Neural cell (in vitro differentiated cells): ENCODE results near the gene AGPAT2. TPM values are rescaled to one million over a fixed set of nuclear protein-coding genes. Genes with fewer than 3 reads are reported as not detected.

Experiments
- H2AFZ ChIP-seq: fragments of 200-600, 300-800 bp; sonication (generic), shearing (Covaris generic); 2 replicates; pipeline ENCODE4 v1.6.0; 2014; ENCODE audit warnings: low read depth, mild to moderate bottlenecking, antibody characterized with exemption, low read length, moderate library complexity
- H3F3A ChIP-seq: fragments of 200-600 bp; shearing (Covaris generic); 2 replicates; pipeline ENCODE4 v1.6.1; 2016; ENCODE audit warnings: mild to moderate bottlenecking, moderate library complexity, mixed read lengths, antibody characterized with exemption, low read length; ENCODE audit not compliant: insufficient read depth, poor library complexity, severe bottlenecking
- H3K27ac ChIP-seq: fragments of 200-600, 300-800 bp; sonication (generic), shearing (Covaris generic); 2 replicates; pipeline ENCODE4 v1.5.1; 2014; ENCODE audit warnings: mild to moderate bottlenecking, low read length, moderate library complexity
- H3K27me3 ChIP-seq: fragments of 300-800, 200-600 bp; sonication (generic), shearing (Covaris generic); 2 replicates; pipeline ENCODE4 v1.6.0; 2014; ENCODE audit warnings: mild to moderate bottlenecking, low read depth, low read length, moderate library complexity; ENCODE audit not compliant: insufficient read depth
- H3K36me3 ChIP-seq: fragments of 300-800, 200-600 bp; sonication (generic), shearing (Covaris generic); 2 replicates; pipeline ENCODE4 v1.5.1; 2014; ENCODE audit warnings: mild to moderate bottlenecking, antibody characterized with exemption, low read length, moderate library complexity; ENCODE audit not compliant: insufficient read depth
- H3K4me2 ChIP-seq: fragments of 300-800, 200-600 bp; sonication (generic), shearing (Covaris generic); 2 replicates; pipeline ENCODE4 v1.6.0; 2014; ENCODE audit warnings: mild to moderate bottlenecking, low read length
- H3K4me3 ChIP-seq: fragments of 300-800, 200-600 bp; sonication (generic), shearing (Covaris generic); 2 replicates; pipeline ENCODE4 v1.5.1; 2014; ENCODE audit warnings: mild to moderate bottlenecking, low read length, moderate library complexity
- H3K79me2 ChIP-seq: fragments of 200-600 bp; shearing (Covaris generic); replicated peaks from 2 replicates; pipeline ENCODE4 v1.6.0; 2014; ENCODE audit warnings: mild to moderate bottlenecking, low read length, moderate library complexity; ENCODE audit not compliant: insufficient read depth
- H3K9ac ChIP-seq: fragments of 300-800, 200-600 bp; sonication (generic), shearing (Covaris generic); 2 replicates; pipeline ENCODE4 v1.6.1; 2016; ENCODE audit warnings: mild to moderate bottlenecking, low read length, mixed read lengths
- H3K9me2 ChIP-seq: fragments of 200-600 bp; shearing (Covaris generic); 2 replicates; pipeline ENCODE4 v1.6.1; 2016; ENCODE audit warnings: mild to moderate bottlenecking, low read length, mixed read lengths; ENCODE audit not compliant: insufficient read depth
- H3K9me3 ChIP-seq: fragments of 200-600, 300-800 bp; sonication (generic), shearing (Covaris generic); 2 replicates; pipeline ENCODE4 v1.6.1; 2016; ENCODE audit warnings: mild to moderate bottlenecking, mixed run types, low read length, moderate library complexity, mixed read lengths
- H4K20me1 ChIP-seq: fragments of 200-600 bp; shearing (Covaris generic); 2 replicates; pipeline ENCODE4 v1.6.1; 2016; ENCODE audit warnings: mild to moderate bottlenecking, mixed run types; ENCODE audit not compliant: insufficient read depth
- CTCF ChIP-seq: fragments of 450-650 bp; IDR thresholded peaks from 2 replicates; pipeline ENCODE4 v1.5.1; 2014; ENCODE audit warnings: antibody characterized with exemption, mild to moderate bottlenecking, moderate library complexity; ENCODE audit not compliant: poor library complexity, severe bottlenecking
- EP300 ChIP-seq: fragments of 450-650 bp; conservative IDR thresholded peaks from 2 replicates; pipeline ENCODE4 v1.6.1; 2014; ENCODE audit warnings: antibody characterized with exemption, mild to moderate bottlenecking, moderate library complexity; ENCODE audit not compliant: poor library complexity, severe bottlenecking
- EZH2 ChIP-seq: fragments of 200-600, 300-800 bp; shearing (Covaris generic), sonication (generic); IDR thresholded peaks from 2 replicates; pipeline ENCODE4 v1.6.1; 2014; ENCODE audit warnings: antibody characterized with exemption, low read length, borderline replicate concordance, mild to moderate bottlenecking; ENCODE audit not compliant: insufficient read depth, poor library complexity, severe bottlenecking
- MXI1 ChIP-seq: fragments of 450-650 bp; conservative IDR thresholded peaks from 2 replicates; pipeline ENCODE4 v1.6.1; 2014; ENCODE audit warnings: antibody characterized with exemption, mild to moderate bottlenecking; ENCODE audit not compliant: poor library complexity, severe bottlenecking
- POLR2AphosphoS5 ChIP-seq: IDR thresholded peaks from 2 replicates; pipeline ENCODE4 v1.6.1; 2012
- RAD21 ChIP-seq: fragments of 450-650 bp; conservative IDR thresholded peaks from 2 replicates; pipeline ENCODE4 v1.6.1; 2014; ENCODE audit warnings: antibody characterized with exemption, mild to moderate bottlenecking, moderate library complexity
- REST ChIP-seq: IDR thresholded peaks from 2 replicates; pipeline ENCODE4 v1.6.1; 2012; ENCODE audit warnings: borderline replicate concordance
- SMC3 ChIP-seq: fragments of 450-650 bp; conservative IDR thresholded peaks from 2 replicates; pipeline ENCODE4 v1.6.1; 2014; ENCODE audit warnings: antibody characterized with exemption, mild to moderate bottlenecking, moderate library complexity; ENCODE audit not compliant: poor library complexity
- TAF1 ChIP-seq: IDR thresholded peaks from 2 replicates; pipeline ENCODE4 v1.6.1; 2012; ENCODE audit warnings: low read depth
- polyA plus RNA-seq: library from polyadenylated mRNA; depleted of rRNA; stranded (reverse); fragments of >200 nt; gene quantifications from 2 replicates; pipeline ENCODE4 v1.2.3, GENCODE V29; 2014

Gene AGPAT2
- polyA plus RNA-seq, 1 donor from 2014 or later = 1.3 TPM

GRCh38 chr9:136685216-136685615 is 2.0 kb downstream of the AGPAT2 start:
- H4K20me1 ChIP-seq = no peaks in the 10 kb centered on the region
- no peak overlapping the region for H3K27ac ChIP-seq
- H3K9me2 ChIP-seq = no peaks in the 10 kb centered on the region
- TF ChIP-seq POLR2AphosphoS5 = no peak
- no peak for TF ChIP-seq RAD21
- TF ChIP-seq REST = no peak
- TF ChIP-seq CTCF = no peak
- TF ChIP-seq EP300 = no peak
- TF ChIP-seq EZH2 = no peak
- no peak overlapping the region for H3K9ac ChIP-seq
- H3K4me3 ChIP-seq = no peak overlapping the region
- no peak overlapping the region for H3K4me2 ChIP-seq
- H3F3A ChIP-seq = no peaks in the 10 kb centered on the region
- no peaks in the 10 kb centered on the region for H3K79me2 ChIP-seq
- H2AFZ ChIP-seq = no peak overlapping the region
- peaks cover 25% of the 10 kb centered on the region for H3K27me3 ChIP-seq
- no peaks in the 10 kb centered on the region for H3K36me3 ChIP-seq
- no peaks in the 10 kb centered on the region for H3K9me3 ChIP-seq

- Histone ChIP-seq H3K4me3 (no peak overlapping the region), H2AFZ (no peak overlapping the region), H3K4me2 (no peak overlapping the region), H3K9me3 (no peaks in the 10 kb centered on the region), H3K27ac (no peak overlapping the region), H3K9ac (no peak overlapping the region), H3F3A (no peaks in the 10 kb centered on the region), H4K20me1 (no peaks in the 10 kb centered on the region), H3K36me3 (no peaks in the 10 kb centered on the region), H3K9me2 (no peaks in the 10 kb centered on the region), H3K27me3 (peaks cover 25% of the 10 kb centered on the region), H3K79me2 (no peaks in the 10 kb centered on the region)
- TF ChIP-seq CTCF (no peak), REST (no peak), RAD21 (no peak), MXI1 (no peak), POLR2AphosphoS5 (no peak), TAF1 (no peak), EP300 (no peak), EZH2 (no peak), SMC3 (no peak)
Observed at GRCh38 chr9:136684799-136685198, 2.5 kb downstream of the AGPAT2 start.
